Measurements from ENCODE around the gene MAP2K5. TPM values are rescaled to one million over a fixed set of nuclear protein-coding genes. Genes with fewer than 3 reads are reported as not detected.

Gene MAP2K5
- total RNA-seq (2014; rRNA removed; shearing (Covaris generic)): 7.4 and 13.5 TPM in 2 replicates
- polyA plus RNA-seq (2014; cell fraction: nucleus; rRNA removed): 4.1 and 21.5 TPM in 2 replicates

DNA sequence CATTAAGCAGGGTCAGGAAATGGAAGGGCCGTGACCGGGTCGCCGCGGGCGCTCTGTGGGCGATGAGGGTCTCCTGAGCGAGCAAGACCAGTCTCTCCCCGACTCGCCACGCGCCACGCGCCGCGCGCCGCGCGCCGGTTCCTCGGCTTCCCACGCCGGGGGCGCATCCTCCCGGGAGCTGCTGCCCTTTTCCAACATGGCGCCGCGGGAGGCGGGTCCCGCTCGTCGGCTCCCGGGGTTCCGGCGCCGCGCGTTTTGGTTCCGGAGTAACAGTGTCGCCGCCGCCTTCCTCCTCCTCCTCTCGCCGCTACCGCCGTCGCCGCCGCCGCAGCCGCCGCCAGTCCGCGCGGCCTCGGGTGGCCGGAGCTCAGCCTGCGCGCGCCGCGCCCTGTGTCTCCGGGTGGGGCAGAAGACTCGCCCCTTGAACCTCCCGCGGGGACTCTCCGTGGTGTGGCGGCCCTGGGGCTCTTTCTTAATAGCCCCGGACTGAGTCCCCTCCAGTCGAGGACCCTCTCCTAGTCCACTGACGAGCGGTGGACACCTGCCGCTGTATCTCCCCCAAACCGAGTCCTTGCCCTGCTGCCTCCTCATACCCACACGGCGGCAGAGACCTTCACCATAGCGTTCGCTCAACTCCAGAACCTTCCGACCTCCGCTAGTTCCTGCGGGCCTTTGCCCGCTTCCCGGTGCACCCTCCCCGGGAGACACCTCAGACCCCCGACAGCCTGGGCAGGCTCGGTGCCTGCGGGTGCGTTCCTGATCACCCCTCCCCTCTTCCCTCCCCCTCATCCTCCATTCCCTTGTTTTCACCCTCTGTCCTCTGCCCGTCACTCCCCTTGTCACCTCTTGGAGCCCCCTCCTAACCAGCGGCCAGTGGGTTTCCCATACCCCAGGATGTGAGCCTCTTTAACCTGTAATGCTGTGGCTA, at the start of gene MAP2K5:
Gene MAP2K5, plus strand, starts transcription at position 284 of the 928 bp plus-strand sequence. Its CDS starts 633 bp downstream, at position 917.
- peak; percentile 57 for DNase-seq (ENCODE audit: extremely low read depth, low read depth)

DNA sequence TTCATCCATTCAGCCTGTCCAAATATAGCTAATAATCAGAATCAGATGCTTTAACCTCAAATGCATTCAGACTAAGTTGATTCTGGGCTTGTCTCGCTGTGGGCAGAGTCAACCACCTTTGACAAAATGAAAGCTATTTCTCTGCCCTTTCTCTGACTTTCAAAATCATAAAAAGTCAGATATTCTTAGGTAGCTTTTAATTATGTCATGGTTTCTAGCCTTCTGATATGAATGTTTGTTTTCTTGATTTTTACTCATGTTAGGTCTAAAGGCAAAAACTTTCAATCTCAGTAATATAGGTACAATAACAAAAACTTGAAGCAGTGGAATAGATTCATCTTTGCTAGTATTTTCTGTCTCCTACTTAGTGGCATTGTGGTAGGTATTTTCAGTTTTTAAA, 46.9 kb upstream of the MAP2K5 start:
- no peak for DNase-seq (ENCODE audit: extremely low read depth, low read depth)

DNA sequence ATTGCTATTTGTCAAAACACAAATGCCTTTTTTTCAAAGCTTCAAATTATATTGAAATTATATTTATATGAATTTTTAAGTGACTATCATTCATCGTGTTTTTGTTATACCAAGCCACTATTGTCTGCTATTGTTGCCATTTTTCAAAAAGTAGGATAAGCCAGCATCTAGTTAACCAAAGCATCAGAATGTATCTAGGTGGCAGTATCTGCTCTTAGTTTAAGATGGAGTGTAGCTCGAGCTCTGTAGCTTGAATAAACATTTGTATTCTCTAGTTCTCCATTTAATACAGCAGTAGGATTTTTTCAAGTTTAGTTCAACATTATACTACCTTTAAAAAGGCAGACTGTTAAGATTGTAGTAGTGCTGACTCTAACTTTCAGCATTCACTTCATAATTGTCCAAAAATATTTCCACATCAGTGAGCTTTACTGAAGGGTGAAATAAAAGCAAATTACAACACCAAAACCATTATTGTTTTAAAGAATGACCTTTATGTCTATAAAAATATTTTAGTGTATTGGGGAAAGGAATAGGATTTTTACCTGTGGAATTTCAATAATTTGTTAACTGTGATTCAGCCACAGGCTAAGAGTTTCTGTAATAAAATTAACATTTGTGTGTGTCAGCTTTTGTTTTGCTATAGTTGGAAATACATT, 41.2 kb upstream of the MAP2K5 start:
- DNase-seq (ENCODE audit: extremely low read depth, low read depth): no peak

GRCh38 chr15:67501836-67502461, 40.6 kb upstream of the MAP2K5 start:
- no peak for DNase-seq (ENCODE audit: extremely low read depth, low read depth)

GRCh38 chr15:67504056-67504455, 38.4 kb upstream of the MAP2K5 start:
- no peak for DNase-seq (ENCODE audit: extremely low read depth, low read depth)

- DNase-seq (ENCODE audit: extremely low read depth, low read depth): no peak
Observed at GRCh38 chr15:67504796-67505195, 37.7 kb upstream of the MAP2K5 start.

DNA sequence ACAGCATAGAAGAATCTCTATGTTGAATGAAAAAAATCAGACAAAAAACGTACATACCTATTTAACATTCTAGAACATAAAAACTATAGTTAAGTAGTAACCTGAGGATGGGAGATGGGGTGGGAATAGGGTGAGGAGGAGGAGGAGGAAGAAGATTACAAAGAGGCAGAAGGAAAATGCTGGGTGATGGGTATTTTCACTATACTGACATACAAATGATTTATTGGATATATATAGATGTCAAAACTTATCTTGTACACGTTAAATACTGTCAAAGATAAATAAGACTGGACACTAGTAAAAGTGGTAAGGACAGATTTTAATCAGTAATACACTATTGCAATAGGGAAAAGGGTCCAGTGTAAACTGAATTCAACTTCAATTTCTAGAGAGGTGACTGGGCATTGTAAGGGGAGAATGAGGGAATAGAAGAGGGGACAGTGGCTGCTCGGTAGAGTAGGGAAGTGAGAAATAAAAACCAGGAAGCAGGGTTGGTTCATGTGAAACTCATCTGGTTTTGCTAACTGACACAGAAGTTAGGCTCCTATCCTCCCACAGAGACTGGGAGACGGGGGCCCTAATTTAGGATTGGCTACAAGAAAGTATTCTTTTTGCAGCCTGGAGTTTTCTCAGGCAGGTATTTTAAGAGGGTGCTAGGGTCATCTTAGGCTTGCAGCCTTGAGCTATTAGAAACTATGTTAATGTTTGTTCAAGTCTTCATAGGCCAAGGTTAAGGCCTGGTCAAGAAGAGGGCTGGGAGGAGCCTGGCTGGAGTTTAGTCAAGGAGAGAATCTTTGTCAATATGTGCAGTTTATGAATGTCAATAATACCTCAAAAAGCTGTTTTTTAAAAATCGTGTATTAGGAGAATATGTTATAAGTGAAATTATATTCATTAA, 36.6 kb upstream of the MAP2K5 start:
- no peak for DNase-seq (ENCODE audit: extremely low read depth, low read depth)

DNA sequence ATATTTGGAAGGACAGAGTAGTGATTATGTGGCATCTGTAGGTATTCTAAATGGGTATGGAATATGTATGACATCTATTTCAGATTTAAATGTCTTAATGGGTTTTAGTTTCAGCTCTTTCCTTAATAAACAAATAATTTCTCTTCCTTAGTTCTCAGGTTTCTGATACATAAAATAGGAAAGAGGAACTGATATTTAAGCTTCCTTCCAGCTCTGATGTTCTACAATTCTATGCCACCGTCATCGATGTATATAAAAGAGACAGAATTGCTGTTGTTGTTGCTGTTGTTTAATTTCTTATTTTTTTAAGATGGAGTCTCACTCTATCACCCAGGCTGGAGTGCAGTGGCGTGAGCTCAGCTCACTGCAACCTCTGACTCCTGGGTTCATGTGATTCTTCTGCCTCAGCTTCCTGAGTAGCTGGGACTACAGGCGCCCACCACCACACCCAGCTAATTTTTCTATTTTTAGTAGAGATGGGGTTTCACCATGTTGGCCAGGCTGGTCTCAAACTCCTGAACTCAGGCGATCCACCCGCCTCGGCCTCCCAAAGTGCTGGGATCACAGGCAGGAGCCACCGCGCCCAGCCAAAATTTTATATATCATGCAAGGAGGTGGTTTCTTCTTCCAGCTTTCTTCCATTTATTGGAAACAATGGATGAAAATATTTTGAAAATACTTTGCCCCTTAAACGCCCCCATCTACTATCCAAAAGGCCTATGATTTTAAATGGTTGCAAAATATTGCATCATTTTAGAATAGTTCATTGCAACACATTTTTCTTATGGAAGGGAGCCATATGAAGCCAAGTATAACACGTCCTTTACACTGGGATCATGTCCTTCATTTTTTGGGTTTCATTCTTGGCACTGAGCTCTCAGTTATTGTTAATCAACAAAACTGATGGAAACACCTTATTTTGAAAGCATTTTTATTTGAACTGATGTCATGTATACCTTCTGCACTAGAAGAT, 35.4 kb upstream of the MAP2K5 start:
- no peak for DNase-seq (ENCODE audit: extremely low read depth, low read depth)

DNA sequence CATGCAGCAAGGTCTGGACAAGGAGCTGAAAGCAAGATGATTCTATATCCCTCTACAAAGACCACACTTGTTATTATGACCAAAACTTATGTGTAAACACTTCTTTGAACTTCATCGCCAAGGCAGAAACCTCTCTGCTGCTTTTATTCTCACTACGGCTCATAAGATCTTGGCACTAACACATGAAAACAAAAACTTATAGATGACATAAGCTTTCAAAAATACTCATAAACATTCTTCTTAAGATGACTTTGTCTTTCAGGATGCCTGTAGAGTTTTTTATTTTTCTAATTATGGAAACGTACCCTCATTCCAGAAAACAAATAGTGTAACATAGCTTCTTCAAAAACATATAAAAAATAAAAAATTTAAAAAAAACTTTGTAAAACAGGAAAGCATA, 34.1 kb upstream of the MAP2K5 start:
- DNase-seq (ENCODE audit: extremely low read depth, low read depth): no peak

- DNase-seq (ENCODE audit: extremely low read depth, low read depth): no peak
Observed at GRCh38 chr15:67509918-67510317, 32.6 kb upstream of the MAP2K5 start.

GRCh38 chr15:67510597-67511190, 31.8 kb upstream of the MAP2K5 start:
- no peak for DNase-seq (ENCODE audit: extremely low read depth, low read depth)

GRCh38 chr15:67511606-67512005, 30.9 kb upstream of the MAP2K5 start:
- DNase-seq (ENCODE audit: extremely low read depth, low read depth): no peak

DNA sequence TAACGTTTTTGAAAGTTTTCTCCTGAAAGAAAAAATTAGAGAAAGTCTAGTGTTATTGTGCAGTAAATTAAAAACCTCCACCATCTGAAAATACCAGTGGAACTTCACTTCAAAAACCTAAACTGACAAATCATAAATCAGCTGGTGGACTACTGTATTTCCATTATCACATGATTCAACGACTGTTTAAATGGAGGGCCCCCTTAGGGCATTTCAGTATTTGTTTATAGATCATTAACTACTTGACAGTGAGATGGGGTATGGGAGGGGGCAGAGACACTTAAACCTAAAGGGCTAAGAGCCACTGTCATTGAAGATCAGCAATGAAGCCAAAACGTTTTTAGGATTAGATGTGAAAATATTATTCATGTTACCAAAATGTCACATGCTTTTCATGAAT, 30.4 kb upstream of the MAP2K5 start:
- DNase-seq (ENCODE audit: extremely low read depth, low read depth): no peak

DNA sequence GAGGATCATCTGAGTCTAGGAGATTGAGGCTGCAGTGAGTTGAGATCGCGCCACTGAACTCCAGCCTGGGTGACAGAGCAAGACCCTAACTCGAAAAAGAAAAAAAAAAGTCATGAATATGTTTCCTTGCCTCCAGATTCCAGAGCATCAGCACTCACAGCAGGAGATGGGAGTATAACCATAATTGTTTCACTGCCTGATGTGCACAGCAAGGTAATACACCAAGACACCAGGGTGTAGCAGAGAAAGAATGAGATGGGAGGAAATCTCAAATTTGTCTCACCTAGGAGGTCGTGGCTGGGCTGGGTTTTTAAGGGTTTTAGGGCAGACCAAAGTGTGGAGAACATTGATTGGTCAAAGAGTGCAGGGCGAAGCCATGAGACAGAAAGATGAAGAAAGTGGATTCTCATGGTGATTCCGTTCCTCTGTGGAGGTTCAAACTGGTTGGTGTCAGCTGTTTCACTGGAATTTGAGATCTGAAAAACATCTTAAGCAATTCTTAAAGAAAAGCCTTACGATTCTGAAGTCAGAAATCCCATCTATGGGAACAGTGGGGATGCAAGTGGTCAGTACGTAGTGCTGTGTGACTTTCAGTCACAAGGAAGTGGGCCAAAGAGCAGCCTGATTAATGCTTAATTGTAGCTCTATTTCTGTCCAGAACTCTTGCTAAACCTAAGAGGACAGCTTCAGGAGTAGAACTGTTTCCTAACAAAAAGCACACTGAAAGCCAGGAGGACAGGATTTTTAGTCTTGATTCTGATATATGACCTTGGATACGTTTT, 29.4 kb upstream of the MAP2K5 start:
- DNase-seq (ENCODE audit: extremely low read depth, low read depth): no peak

- no peak for DNase-seq (ENCODE audit: extremely low read depth, low read depth)
Observed at GRCh38 chr15:67515090-67515489, 27.4 kb upstream of the MAP2K5 start.

DNA sequence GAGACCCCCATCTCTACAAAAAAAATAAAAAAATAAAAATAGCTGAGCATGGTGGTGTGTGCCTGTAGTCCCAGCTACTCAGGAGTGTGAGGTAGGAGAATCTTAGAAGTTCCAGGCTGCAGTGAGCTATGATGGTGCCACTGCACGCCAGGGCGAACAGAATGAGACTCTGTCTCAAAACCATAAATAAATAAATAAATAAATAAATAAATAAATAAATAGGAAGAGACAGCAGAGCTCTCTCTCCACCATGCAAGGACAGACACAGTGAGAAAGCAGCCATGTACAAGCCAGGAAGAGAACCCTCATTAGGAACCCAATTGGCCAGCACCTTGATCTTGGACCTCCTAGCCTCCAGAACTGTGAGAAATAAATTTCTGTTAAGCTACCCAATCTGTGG, 26.9 kb upstream of the MAP2K5 start:
- no peak for DNase-seq (ENCODE audit: extremely low read depth, low read depth)

GRCh38 chr15:67520321-67521028, 22.0 kb upstream of the MAP2K5 start:
- DNase-seq (ENCODE audit: extremely low read depth, low read depth): no peak

Measured in NCI-H460 (cell line).